SKM-1 (cell line): ENCODE data around the gene DENND1B.

Experiments used
- DNase-seq: peaks from one replicate; lab custom pipeline; 2025; ENCODE audit not compliant: unreplicated experiment; lab: John Stamatoyannopoulos, UW

DENND1B gene

DNA sequence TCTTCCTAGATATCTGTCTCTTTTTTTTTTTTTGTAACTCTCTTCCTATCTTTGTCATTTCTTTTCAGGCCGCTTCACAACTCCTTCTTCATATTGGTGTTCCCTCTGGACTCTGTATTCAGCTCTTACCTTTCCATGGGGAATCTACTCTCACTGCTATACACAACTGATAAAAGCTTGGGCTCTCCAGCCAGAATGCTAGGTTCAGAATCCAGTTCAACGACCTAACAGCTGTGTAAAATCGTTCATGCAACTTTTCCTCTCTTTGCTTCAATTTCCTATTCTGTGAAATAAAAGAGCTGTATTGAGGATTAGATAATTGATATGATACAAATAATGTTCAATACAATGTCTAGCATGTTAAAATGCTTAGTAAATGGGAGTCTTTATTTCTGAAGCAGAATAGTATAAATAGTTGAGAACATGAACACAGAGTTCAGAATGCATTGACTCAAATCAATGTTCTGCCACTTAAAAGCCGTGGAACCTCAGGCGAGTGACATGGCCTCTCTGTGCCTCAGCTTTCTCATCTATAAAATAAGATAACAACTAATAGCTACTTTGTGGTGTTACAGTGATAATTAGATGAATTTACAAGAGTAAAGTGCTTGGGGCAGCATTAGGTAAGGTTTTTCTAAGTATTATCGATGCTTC lies 88.5 kb downstream of the DENND1B start:
- no peak for DNase-seq

DNA sequence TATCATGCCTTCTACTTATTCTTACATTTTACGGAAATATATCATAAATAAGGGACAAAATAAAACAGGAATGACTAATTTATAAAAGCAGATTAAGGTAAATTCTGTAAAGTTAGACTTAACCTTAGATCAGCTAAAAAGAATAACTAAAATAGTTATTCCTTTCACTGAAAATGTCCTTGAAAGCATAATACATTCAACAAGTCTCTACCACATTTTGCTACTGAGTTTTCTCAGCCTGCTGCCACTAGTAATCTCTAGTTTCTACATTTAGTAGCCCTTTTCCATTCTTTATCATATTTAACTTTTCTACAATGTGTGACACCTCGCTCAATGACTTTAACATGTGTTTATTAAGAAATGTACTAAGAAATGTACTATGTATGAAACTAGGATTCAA lies 89.0 kb downstream of the DENND1B start:
- no peak for DNase-seq

DNA sequence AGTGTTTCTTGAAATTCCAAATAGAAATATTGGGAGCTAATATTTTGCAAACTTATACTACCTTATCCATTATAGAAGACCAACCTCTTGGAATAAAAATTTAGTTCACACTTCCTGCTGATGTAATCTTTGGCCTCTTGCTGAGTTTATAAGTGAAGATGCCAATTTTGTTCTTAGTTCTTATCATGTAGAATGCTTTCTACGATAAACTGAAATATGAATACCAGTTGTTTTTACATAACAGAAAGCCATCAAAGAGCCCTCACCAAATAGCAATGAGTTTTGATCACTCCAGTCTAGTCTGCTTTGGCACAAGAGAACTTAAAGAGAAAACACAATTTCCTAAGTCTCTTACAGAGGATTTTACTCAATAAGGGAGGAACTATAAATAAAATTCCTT lies 89.5 kb downstream of the DENND1B start:
- no peak for DNase-seq

DNA sequence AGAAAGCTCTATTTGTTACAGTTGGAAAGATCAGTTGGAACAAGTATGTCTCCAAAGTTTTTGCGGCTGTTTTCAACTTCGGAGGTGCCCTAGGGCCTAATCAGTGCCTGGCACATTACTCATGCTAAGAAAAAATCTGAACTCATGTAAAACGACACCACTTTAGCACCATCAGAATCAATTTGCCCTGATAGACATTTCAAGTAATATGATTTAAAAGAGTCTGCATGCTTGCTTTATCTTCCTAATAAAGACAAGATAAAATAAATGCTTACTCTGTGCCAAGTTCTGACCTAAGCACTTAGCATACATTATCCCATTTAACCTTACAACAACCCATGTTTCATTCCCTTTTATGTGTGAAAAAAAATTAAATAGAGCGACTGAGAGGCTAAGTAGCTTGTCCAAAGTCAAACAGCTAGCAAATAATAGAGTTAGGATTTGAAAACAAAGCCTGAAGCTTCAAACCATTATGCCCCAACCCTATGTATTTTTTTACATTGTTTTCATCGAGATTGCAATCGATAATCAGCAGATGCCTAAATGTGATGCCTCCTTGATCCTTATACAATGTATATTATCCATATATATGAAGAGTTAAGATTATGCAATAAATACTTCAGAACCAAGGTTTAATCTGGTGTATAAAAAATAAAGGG lies 91.3 kb downstream of the DENND1B start:
- DNase-seq = no peak

DNA sequence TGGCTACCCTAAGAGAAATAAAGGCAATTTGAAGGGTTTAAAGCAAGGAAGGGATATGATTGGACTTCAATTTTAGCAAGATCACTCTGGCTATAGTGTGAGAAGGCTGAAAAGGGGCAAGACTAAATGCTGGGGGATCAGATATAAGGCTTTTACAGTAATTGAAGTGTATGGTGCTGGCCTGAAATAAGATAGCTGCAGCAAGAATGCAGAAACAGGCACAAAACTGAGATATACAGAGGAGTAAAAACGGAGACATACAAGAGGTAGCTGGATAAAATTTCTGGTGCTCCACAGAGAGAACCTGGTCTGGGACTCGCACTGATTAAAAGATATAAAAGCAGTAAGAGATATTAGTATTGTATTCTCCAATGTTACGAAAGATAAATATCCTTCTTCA lies 92.0 kb downstream of the DENND1B start:
- DNase-seq = no peak

DNA sequence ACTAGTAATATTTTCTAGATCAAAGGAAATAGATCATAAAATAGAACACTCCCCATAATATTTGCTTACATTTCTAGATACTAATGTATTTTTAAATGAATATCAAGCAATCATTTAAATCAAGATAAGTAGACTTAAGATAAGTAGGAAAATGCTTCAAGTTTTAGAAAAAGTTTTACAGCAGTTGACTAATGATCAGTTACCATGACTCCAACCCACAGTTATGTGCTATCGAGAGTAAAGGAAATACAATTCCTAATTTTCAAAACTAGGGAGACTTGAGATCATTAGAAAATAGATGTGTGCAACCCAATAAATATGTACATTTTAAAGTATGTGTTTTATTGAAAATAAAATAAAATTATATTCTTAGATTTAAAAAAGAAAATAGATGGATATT lies 95.0 kb downstream of the DENND1B start:
- DNase-seq = no peak

DNA sequence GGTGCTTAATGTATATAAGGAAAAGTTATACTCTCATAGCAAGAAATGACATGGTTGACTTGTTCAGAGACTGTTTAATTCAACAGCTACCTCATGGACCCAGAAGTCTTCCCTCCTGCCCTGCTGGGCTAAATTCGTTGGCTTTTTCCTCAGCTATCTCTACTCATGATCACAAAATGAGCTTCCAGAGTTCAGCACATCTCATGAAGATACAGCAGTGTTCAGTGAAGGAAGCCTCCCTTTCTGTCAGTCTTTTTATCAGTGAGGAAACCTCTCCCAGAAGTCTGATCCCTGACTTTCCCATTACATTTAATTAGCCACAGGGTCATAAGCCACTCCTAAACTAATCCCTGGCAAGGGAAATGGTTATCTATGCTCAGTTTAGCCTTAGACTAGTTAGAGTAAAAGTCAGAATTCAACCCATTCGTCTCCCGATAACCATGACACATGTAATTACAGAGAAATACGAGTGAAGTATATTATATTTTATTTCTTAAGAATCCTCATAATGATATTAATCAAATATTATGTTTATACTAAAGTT lies 97.5 kb downstream of the DENND1B start:
- DNase-seq = no peak

DNA sequence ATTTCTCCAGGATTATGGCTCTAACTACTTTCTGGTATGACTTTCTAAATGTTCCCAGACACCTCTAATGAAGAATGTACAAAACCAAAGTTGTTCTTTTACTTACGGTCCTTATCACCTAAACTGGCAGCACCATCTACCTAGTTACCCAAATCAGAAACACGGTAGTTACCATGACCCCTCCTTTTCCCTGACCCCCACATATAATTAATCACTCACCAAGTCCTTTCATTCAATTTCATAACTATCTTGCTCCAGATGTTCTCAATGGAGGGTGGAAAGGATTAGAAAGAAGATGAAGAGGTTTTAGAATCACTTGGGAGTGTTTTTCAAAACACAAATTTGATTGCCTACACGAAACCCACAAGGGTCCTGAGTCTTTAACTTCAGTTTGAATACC lies 98.0 kb downstream of the DENND1B start:
- no peak for DNase-seq

DNA sequence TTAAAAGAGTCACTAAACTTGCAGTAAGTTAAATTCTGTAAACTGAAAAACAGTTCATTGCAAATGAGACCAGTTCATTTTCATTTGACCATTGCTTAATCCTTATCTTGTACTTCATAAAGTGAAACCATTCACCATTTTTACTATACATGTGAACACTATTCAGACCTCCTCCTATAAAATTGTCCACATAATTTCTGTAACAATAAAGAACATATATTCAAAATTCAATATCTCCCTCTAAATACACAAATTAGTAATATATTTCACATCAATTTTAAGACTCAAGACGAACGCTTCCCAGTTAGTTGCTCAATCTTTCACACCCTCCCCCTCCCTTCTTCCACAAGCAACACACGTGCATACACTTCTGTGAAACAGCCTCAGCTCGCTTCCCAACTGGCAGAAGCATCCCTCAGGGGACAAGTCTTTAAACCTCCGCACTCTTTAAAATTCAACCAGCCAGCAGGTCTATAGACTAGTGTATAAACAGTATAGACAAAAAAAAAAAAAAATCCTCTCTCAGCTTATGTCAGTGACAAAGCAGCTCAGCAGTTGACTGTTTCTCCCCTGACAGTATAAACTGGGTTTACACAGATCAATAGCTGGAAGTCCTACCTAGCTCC lies 99.6 kb downstream of the DENND1B start:
- DNase-seq = no peak

DNA sequence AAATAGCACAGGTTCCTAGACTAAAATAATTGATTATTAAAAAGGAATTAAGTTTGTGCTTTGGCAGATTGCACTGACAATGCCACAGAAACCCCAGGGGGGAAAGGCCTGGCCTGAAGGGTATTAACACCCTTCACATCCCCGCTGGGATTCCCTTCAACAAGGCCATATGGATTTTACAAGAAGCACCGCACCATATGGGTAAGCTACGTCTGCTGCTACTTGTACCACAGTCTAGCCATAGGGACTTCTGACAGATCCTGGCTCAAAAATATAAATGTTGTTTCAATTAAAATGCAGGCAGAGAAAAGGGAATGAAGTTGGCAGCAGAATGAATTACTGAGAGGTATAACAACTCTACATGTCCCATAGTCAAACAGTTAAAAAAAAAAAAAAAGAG lies 101.0 kb downstream of the DENND1B start:
- no peak for DNase-seq

DNA sequence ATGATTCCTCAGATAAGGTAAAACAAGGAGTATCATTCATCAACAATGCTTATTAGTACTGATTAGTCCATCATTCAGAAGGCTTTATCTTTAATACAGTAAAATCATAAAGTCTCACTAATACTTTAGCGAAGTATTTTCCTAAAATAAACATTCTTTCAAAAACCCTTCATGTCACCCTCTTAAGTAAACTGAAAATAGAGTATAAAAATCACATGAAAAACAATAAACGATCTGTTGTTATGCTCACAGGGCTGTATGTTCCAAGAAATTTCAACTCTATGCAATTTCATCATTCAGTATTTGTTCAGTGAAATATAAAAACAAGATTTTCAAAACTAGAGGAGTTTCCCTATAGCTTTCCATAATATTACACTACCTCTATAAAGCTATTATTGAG lies 102.0 kb downstream of the DENND1B start:
- no peak for DNase-seq

DNA sequence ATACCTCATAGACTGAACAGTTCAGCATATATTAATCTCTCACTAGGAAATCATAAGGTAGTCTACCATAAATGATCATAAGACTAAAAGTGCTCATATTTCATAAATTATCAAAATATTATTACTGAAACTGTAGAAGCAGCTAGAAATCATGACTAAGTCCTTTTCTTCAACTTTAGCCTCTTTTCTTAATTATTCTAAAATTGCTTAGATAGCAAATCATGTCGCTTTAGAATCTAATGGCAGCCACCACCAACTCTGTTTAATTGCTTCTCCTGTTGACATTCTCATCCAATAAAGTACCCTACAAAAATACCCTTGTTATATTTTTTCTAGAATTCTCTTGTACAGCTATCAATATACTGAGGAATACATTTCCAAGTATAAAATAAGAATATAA lies 102.9 kb downstream of the DENND1B start:
- no peak for DNase-seq

DNA sequence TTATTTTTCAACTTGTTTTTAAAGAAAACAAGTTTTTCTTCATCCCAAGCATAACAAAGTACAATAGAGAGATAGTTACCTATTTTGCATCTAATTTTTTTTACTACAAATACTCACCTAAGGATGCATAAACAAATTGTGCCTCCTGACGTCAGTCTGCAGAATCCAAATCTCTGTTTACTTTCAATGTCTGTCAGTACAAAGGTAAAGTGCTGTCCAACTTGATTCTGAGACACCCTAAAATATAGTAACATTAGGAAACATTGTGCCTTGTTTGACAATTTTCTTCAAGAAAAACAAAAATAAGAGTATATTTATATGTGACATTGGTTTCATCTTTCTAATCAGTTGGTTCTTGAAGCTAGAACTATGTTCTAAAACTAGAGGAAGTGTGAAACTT lies 103.4 kb downstream of the DENND1B start:
- DNase-seq = no peak

DNA sequence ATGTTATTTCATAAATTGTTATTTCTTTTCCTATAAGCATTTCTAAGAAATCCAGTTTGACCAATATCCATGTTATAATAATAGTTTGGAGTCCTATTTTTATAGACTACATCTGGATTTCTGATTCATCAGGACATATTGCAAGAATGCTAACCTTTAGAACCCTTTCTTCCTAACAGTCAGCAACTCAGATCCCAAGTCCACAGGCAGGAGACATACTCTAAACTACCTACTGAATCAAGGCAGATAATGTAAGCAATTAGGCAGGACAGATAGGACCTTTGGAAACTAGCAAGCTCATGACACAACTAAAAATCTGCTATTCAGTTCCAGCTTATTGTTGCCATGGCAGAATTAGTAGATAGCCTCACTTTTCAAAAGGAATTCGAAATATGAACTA lies 104.1 kb downstream of the DENND1B start:
- no peak for DNase-seq

DNA sequence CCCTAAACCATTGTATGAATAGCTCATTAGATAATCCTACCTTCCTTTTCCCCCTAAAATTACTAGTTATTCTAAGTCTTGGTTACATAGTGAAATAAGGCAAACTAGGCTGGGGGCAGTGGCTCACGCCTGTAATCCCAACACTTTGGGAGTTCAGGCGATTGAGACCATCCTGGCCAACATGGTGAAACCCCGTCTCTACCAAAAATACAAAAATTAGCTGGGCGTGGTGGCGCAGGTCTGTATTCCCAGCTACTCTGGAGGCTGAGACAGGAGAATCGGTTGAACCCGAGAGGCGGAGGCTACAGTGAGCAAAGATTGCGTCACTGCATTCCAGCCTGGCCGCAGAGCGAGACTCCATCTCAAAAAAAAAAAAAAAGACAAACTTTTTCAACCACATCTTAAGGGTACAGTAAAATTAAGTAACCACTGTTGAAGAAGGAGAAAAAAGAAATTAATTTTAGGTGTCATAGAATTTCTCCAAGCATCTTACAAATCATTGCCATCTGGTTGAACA lies 108.5 kb downstream of the DENND1B start:
- DNase-seq = no peak

DNA sequence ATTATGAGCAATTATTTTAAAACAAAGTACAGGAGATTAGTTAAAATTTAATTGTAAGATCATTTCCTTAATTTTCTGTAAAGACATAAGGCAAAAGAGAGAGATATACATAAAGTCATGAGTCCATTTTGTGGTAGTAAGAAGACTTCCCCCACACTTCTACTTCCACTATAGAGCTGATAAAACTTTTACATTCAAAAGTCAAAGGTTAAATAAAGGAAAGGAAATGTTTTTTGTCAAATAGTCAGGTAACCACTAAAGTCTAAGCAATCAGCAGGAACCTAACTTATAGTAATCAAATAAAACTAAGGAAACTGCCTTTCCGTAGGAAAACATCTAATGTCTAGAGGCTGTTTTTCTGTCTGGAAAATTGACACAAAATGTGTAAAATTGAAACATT lies 110.9 kb downstream of the DENND1B start:
- no peak for DNase-seq

DNA sequence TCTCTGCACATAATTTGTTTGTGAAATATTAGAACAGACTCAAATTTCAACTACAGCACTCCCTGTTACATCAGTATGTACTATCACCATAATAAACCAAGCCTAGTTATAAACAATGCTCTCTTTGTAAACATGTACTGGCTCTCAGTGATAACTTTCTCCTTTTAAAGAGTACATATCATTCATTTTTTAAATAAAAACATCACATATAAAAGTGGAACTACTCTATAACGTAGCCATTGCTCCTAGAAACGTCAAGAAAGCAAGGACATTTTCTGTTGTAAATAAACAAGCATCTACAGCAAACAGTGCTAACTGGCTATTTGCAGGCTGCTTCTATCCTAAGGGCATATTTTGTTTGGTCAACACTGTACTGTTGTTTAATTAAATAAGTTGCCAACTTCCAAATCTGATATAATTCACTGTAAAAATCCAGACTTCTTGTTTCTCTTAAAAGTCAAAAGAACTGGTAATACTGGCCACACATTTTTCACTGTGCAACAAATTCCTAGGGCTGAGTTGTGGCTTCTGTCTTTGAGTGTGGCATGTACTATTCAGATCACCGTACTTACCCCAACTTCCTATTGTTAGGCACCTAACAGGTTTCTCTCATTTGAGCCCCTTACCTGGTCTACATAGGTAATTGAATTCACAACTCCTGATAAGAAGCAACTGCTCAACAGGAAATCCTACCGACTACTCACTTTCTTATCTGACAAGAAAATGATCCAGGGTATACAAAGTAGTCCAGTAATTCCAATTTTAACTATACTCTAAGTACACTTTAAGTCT lies 111.9 kb downstream of the DENND1B start:
- no peak for DNase-seq

DNA sequence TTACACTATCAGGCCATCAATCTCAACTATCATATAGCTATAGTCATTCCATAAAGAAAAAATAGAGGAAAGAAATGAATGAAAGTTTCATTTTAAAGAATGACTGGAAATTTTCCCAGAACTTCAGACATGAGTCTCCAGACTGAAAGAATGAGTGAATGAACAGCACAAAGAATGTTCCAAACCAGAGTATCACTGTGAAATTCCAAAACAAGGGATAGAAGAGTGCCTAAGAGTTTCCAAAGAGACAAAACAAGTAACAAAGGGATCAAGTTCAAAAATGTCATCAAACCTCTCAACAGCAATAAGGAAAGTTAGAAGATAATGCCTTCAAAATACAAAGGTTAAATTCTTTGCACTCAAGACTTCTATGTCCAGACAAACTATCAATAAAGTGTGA lies 114.9 kb downstream of the DENND1B start:
- no peak for DNase-seq

DNA sequence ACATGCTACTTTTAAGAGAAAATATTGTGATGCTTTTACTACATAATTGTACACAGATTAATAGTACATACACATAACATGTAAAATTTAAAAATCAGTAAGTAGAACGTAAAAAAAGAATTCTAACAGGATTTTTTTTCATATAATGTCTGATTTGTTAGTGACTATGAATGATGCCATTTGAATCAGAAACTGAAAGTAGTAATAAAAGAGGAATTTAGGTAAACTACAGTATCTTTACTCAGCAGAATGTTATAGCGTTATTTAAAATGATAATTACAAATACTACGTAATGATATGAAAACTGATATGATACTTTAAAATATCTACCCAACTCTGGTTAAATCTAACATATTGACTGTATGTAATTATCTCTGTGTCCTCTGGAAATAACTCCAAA lies 116.1 kb downstream of the DENND1B start:
- DNase-seq = no peak

DNA sequence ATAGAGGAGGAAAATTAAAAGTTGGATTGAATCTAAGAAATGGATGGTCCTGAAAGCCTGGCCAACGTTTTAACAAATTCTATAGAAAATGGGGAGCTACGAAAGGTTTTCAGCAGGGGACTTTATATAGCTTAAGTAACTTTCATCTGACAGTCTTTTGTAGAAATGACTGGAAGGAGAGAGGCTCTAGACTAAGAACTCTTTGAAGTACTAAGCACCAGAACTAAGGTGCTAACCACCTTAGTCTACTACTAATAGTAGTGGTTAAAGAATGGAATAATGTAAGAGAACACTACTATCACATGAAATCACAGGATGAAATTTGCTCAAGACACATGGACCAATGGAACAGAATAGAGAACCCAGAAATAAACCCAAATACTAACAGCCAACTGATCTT lies 126.1 kb downstream of the DENND1B start:
- DNase-seq = no peak

DNA sequence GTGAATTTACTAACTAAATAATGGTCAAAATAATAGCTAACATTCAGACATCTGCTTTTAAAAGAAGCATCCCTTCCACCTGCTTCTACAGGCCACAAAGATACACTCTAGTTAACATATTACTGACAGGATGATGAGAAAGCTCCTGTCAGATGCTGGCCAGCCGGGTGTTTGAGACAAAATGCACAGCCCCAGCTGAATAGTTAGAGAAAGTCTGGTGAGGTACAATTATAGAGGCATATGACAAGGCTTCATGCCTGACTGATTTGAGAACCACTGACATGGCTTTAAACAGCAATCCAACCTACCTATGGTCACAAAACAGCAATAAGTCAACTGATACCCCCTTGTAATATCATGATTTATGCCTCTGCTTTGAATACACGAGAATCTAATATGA lies 137.0 kb downstream of the DENND1B start:
- no peak for DNase-seq
